OCI-LY7 (cell line): ENCODE results near the gene ZNRF2. TPM values are rescaled to one million over a fixed set of nuclear protein-coding genes. Genes with fewer than 3 reads are reported as not detected.

Experiments used
- BruUV-seq: library from RNA; stranded (reverse); fragments of 400-500 nt; replicated peaks from 2 replicates; lab custom pipeline; 2021; lab: Mats Ljungman, UMichigan
- CTCF ChIA-PET: fragments of 300-600 bp; sonication (Branson Sonifier 250); formaldehyde crosslinking; loops from one replicate; lab custom pipeline; 2022; ENCODE audit warnings: antibody characterized with exemption; ENCODE audit not compliant: unreplicated experiment; lab: Charles Lee
- POLR2A ChIA-PET: fragments of 300-600 bp; sonication (Branson Sonifier 250); formaldehyde crosslinking; loops from one replicate; lab custom pipeline; 2022; ENCODE audit warnings: antibody characterized with exemption; lab: Charles Lee
- DNase-seq: peaks from one replicate; pipeline ENCODE4 v3.0.0-alpha.2; 2015; ENCODE audit warnings: low spot score
- H2AFZ ChIP-seq: fragments of 200-600 bp; sonication (generic), shearing (Covaris generic); 2 replicates; pipeline ENCODE4 v1.6.1; 2014; ENCODE audit warnings: mild to moderate bottlenecking, antibody characterized with exemption, low read length, moderate library complexity
- H3K27ac ChIP-seq: fragments of 200-600 bp; sonication (generic); 2 replicates; pipeline ENCODE4 v1.5.1; 2014; ENCODE audit warnings: mixed run types, low read depth, mild to moderate bottlenecking, moderate library complexity, low read length, inconsistent platforms; ENCODE audit not compliant: poor library complexity, severe bottlenecking
- H3K36me3 ChIP-seq: fragments of 200-600 bp; sonication (generic); 2 replicates; pipeline ENCODE4 v1.6.1; 2014; ENCODE audit warnings: mild to moderate bottlenecking, antibody characterized with exemption, low read length, moderate library complexity, mixed read lengths; ENCODE audit not compliant: insufficient read depth
- H3K4me1 ChIP-seq: fragments of 200-600 bp; sonication (generic); 2 replicates; pipeline ENCODE4 v1.5.1; 2014; ENCODE audit warnings: mild to moderate bottlenecking, low read length; ENCODE audit not compliant: insufficient read depth, poor library complexity, severe bottlenecking
- H3K4me2 ChIP-seq: fragments of 200-600 bp; sonication (generic); 2 replicates; pipeline ENCODE4 v1.6.1; 2014; ENCODE audit warnings: mild to moderate bottlenecking, low read length
- H3K4me3 ChIP-seq: fragments of 200-600 bp; sonication (generic); 2 replicates; pipeline ENCODE4 v1.5.1; 2014; ENCODE audit warnings: mild to moderate bottlenecking, low read depth, low read length; ENCODE audit not compliant: poor library complexity, severe bottlenecking
- H3K79me2 ChIP-seq: fragments of 200-600 bp; sonication (generic); 2 replicates; pipeline ENCODE4 v1.6.1; 2016; ENCODE audit warnings: low read depth, mild to moderate bottlenecking, low read length, moderate library complexity, mixed read lengths; ENCODE audit not compliant: insufficient read depth
- H3K9me2 ChIP-seq: fragments of 200-600 bp; sonication (generic); 2 replicates; pipeline ENCODE4 v1.6.1; 2016; ENCODE audit warnings: mild to moderate bottlenecking, low read length, mixed read lengths; ENCODE audit not compliant: insufficient read depth
- H3K9me3 ChIP-seq: fragments of 200-600 bp; sonication (generic); 2 replicates; pipeline ENCODE4 v1.6.1; 2014; ENCODE audit warnings: mild to moderate bottlenecking, mixed run types, low read length, mixed read lengths
- H4K20me1 ChIP-seq: fragments of 200-600 bp; sonication (generic); 2 replicates; pipeline ENCODE4 v1.6.1; 2014; ENCODE audit warnings: mild to moderate bottlenecking, antibody characterized with exemption, low read length, moderate library complexity, mixed read lengths; ENCODE audit not compliant: insufficient read depth
- EZH2phosphoT487 ChIP-seq: fragments of 200-600 bp; sonication (generic); IDR thresholded peaks from 2 replicates; pipeline ENCODE4 v1.6.1; 2018; ENCODE audit warnings: low read depth, borderline replicate concordance, mild to moderate bottlenecking, mixed run types, antibody characterized with exemption, low read length, moderate library complexity, mixed read lengths
- intact Hi-C: fragments of 100-400 bp; cut with micrococcal nuclease; formaldehyde crosslinking; loops from one replicate; pipeline ENCODE4 v1.10.0; 2022; ENCODE audit not compliant: unreplicated experiment
- total RNA-seq, 2 experiments: library from RNA; depleted of rRNA in 1 of 2; stranded (reverse); fragments of >200 nt in 1 of 2; shearing (Covaris generic) in 1 of 2; gene quantifications; 2 replicates each; pipeline ENCODE4 v1.2.3, GENCODE V29; 2014 to 2022
- TF ChIP-seq, protein P1 (sequence below): fragments of 200-600 bp; sonication (generic); conservative IDR thresholded peaks from 2 replicates; pipeline ENCODE4 v1.5.1; 2014; ENCODE audit warnings: mild to moderate bottlenecking, antibody characterized with exemption, low read length, moderate library complexity, mixed read lengths

ZNRF2 gene
- total RNA-seq, 2 experiments from 2014 or later = 21.2 to 24.7 TPM

DNA sequence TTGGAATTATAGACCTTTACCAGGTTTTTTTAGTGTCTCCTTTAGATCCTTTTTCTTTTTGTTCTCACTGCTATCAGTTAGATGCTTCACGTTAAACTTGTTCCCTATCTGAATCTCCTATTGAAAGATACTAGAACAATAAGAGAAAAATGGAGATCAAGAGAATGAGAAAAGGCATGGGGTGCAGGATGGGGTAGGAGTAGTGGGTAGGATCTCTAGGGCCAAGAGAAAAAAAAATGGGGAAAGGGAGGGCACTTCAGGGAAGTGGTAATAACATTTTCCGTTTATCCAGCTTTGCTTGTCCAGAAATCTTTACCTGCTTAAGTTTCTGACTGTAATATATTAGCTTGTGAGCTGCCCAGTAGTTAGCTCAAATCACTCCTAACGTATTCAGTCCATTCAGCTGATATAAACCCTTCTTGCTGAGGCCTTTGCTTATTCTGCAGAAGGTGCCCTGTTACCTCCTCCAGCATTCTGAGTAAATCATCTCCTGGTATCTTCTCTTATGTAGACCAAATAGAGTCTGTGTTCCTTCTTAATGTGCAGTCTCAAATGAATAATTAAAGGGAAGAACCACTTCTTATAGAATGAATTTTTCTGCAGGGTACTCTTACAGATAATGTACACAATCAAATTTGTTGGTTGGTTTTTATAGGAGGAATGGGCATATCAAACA lies 69.7 kb downstream of the ZNRF2 start:
- peaks cover 50% of the 10 kb centered on the region for H3K79me2 ChIP-seq
- DNase-seq = no peak
- peaks cover 14% of the 10 kb centered on the region for H3K4me1 ChIP-seq
- H3K4me3 ChIP-seq = no peak overlapping the region
- no TSS peak for BruUV-seq
- peaks cover 11% of the 10 kb centered on the region for H4K20me1 ChIP-seq
- no peak for TF ChIP-seq EZH2phosphoT487
- TF ChIP-seq, protein P1, sequence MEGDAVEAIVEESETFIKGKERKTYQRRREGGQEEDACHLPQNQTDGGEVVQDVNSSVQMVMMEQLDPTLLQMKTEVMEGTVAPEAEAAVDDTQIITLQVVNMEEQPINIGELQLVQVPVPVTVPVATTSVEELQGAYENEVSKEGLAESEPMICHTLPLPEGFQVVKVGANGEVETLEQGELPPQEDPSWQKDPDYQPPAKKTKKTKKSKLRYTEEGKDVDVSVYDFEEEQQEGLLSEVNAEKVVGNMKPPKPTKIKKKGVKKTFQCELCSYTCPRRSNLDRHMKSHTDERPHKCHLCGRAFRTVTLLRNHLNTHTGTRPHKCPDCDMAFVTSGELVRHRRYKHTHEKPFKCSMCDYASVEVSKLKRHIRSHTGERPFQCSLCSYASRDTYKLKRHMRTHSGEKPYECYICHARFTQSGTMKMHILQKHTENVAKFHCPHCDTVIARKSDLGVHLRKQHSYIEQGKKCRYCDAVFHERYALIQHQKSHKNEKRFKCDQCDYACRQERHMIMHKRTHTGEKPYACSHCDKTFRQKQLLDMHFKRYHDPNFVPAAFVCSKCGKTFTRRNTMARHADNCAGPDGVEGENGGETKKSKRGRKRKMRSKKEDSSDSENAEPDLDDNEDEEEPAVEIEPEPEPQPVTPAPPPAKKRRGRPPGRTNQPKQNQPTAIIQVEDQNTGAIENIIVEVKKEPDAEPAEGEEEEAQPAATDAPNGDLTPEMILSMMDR = no peak
- ChIA-PET POLR2A (interaction anchor here (0.5 to 2.5 kb wide), 8 partner anchors 8 to 76 kb away, joined by 3 to 13 read pairs (median 4); no protein-coding TSS in a partner anchor), CTCF (no interaction called here)
- no peaks in the 10 kb centered on the region for H3K9me3 ChIP-seq
- intact Hi-C loops = loop anchor here (2.0 kb wide), 2 partner anchors 67 to 189 kb away; no protein-coding TSS in a partner anchor
- H3K9me2 ChIP-seq = no peaks in the 10 kb centered on the region
- H3K4me2 ChIP-seq = no peak overlapping the region
- H3K36me3 ChIP-seq = peaks cover 17% of the 10 kb centered on the region
- H2AFZ ChIP-seq = no peak overlapping the region
- no peak overlapping the region for H3K27ac ChIP-seq

DNA sequence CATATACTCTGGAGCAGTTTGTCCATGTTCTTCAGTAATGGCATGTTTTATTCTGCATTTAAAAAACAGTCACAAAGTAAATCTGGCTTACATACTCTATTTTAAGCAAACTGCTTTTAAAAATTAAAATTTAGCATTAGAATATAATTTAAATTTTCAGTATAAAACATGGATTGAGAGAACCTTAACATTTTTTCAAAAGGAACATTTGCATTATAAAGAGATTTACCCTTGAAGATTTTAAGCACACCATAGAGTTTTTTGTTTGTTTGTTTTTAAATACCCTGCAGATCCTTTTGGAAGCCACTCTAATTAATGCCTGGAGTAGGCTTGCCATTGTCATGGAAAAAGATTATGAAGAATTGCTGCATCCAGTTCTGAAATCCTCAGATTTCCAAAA lies 70.4 kb downstream of the ZNRF2 start:
- peaks cover 43% of the 10 kb centered on the region for H3K79me2 ChIP-seq
- CTCF ChIA-PET = no interaction called here

More for the DNA sequence above, 70.4 kb downstream of the ZNRF2 start:
- Histone ChIP-seq H3K4me2 (no peak overlapping the region), H3K4me1 (peaks cover 10% of the 10 kb centered on the region), H3K4me3 (no peak overlapping the region), H4K20me1 (peaks cover 11% of the 10 kb centered on the region; the same call in 1 of the 2 replicates), H3K9me3 (no peaks in the 10 kb centered on the region), H3K27ac (no peak overlapping the region), H3K9me2 (no peaks in the 10 kb centered on the region), H2AFZ (no peak overlapping the region), H3K36me3 (peaks cover 17% of the 10 kb centered on the region)
- no TSS peak for BruUV-seq
- POLR2A ChIA-PET = interaction anchor here (0.6 to 2.4 kb wide), 2 partner anchors 13 to 211 kb away, joined by 3 to 13 read pairs; no protein-coding TSS in a partner anchor
- TF ChIP-seq, protein P1 = no peak
- no peak for TF ChIP-seq EZH2phosphoT487
- no peak for DNase-seq
- intact Hi-C loops = no loop called here
